Endothelial cell (in vitro differentiated cells): ENCODE results near the gene SEC16A. TPM values are rescaled to one million over a fixed set of nuclear protein-coding genes. Genes with fewer than 3 reads are reported as not detected.

Experiments
- DNase-seq: peaks from one replicate; pipeline ENCODE4 v3.0.0; 2021; ENCODE audit warnings: low spot score
- H3K27ac Mint-ChIP-seq: one replicate; pipeline ENCODE4 v1.8.0; 2021; ENCODE audit warnings: mixed read lengths, inconsistent platforms; ENCODE audit not compliant: unreplicated experiment
- H3K27me3 Mint-ChIP-seq: one replicate; pipeline ENCODE4 v1.8.0; 2021; ENCODE audit warnings: mild to moderate bottlenecking, moderate library complexity, mixed read lengths, inconsistent platforms; ENCODE audit not compliant: unreplicated experiment
- H3K36me3 Mint-ChIP-seq: one replicate; pipeline ENCODE4 v1.8.0; 2021; ENCODE audit warnings: mild to moderate bottlenecking, low read depth, mixed read lengths, inconsistent platforms; ENCODE audit not compliant: unreplicated experiment
- H3K4me1 Mint-ChIP-seq: one replicate; pipeline ENCODE4 v1.8.0; 2021; ENCODE audit warnings: mild to moderate bottlenecking, mixed read lengths, inconsistent platforms; ENCODE audit not compliant: unreplicated experiment
- H3K4me3 Mint-ChIP-seq: one replicate; pipeline ENCODE4 v1.8.0; 2021; ENCODE audit warnings: mild to moderate bottlenecking, mixed read lengths, inconsistent platforms; ENCODE audit not compliant: unreplicated experiment
- H3K9me3 Mint-ChIP-seq: one replicate; pipeline ENCODE4 v1.8.0; 2021; ENCODE audit warnings: mixed read lengths, inconsistent platforms; ENCODE audit not compliant: unreplicated experiment
- CTCF ChIP-seq: fragments of 200-600 bp; sonication (generic); IDR thresholded peaks from one replicate; pipeline ENCODE4 v1.5.0; 2021; ENCODE audit warnings: antibody characterized with exemption; ENCODE audit not compliant: unreplicated experiment
- total RNA-seq: library from RNA; stranded (reverse); fragmentation: NEBNext Ultra II Directional; extraction: Animal tissue kit (Norgen Biotek cat#: 25700); gene quantifications from one replicate; pipeline ENCODE4 v1.2.1, GENCODE V29; 2021; ENCODE audit not compliant: unreplicated experiment

Gene SEC16A
- total RNA-seq, 1 donor from 2014 or later, result 79.5 TPM

DNA sequence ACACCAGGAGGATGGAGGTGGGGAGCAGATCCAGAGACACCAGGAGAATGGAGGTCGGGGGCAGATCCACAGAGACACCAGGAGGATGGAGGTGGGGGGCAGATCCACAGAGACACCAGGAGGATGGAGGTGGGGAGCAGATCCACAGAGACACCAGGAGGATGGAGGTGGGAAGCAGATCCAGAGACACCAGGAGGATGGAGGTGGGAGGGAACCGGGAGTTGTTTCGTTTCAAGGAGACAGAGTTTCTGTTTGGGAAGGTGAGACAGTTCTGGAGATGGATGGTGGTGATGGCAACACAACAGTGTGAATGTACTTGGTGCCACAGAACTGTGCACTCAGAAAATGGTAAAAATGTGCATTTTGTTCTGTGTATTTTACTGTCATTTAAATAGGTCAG lies 34.2 kb downstream of the SEC16A start:
- no peak for TF ChIP-seq CTCF
- Mint-ChIP-seq H3K27me3 (peaks cover 21% of the 10 kb centered on the region), H3K4me1 (no peaks in the 10 kb centered on the region), H3K4me3 (no peak overlapping the region), H3K36me3 (peaks cover 65% of the 10 kb centered on the region), H3K9me3 (no peaks in the 10 kb centered on the region), H3K27ac (no peak overlapping the region)
- DNase-seq, result no peak

GRCh38 chr9:136447173-136447778 lies 35.6 kb downstream of the SEC16A start:
- Mint-ChIP-seq H3K9me3 (no peaks in the 10 kb centered on the region), H3K4me1 (no peaks in the 10 kb centered on the region), H3K27me3 (peaks cover 23% of the 10 kb centered on the region), H3K4me3 (peak overlapping the region; percentile 49), H3K27ac (no peak overlapping the region), H3K36me3 (peaks cover 67% of the 10 kb centered on the region)
- DNase-seq, result no peak
- no peak for TF ChIP-seq CTCF

GRCh38 chr9:136445799-136446198 lies 37.0 kb downstream of the SEC16A start:
- Mint-ChIP-seq H3K4me3 (no peak overlapping the region), H3K4me1 (no peaks in the 10 kb centered on the region), H3K27ac (no peak overlapping the region), H3K27me3 (peaks cover 26% of the 10 kb centered on the region), H3K36me3 (peaks cover 62% of the 10 kb centered on the region), H3K9me3 (no peaks in the 10 kb centered on the region)
- TF ChIP-seq CTCF, result no peak
- no peak for DNase-seq

- Mint-ChIP-seq H3K4me3 (peak overlapping the region; percentile 42), H3K27me3 (peaks cover 25% of the 10 kb centered on the region), H3K27ac (no peak overlapping the region), H3K36me3 (peaks cover 53% of the 10 kb centered on the region), H3K4me1 (peaks cover 3% of the 10 kb centered on the region), H3K9me3 (no peaks in the 10 kb centered on the region)
- no peak for DNase-seq
- no peak for TF ChIP-seq CTCF
Observed at GRCh38 chr9:136444102-136444501, 38.7 kb downstream of the SEC16A start.

- Mint-ChIP-seq H3K27me3 (peaks cover 25% of the 10 kb centered on the region), H3K36me3 (peaks cover 51% of the 10 kb centered on the region), H3K4me3 (peak overlapping the region; percentile 42), H3K27ac (no peak overlapping the region), H3K9me3 (no peaks in the 10 kb centered on the region), H3K4me1 (peaks cover 3% of the 10 kb centered on the region)
- no peak for TF ChIP-seq CTCF
- DNase-seq, result no peak
Observed at GRCh38 chr9:136443687-136444086, 39.2 kb downstream of the SEC16A start.
